Astrocyte (in vitro differentiated cells and primary cell): ENCODE data around the gene CD52.
A peak's percentile ranks its signal among the peaks of the same experiment; 100 is the strongest.

ENCODE experiments used
- CTCF ChIP-seq: IDR thresholded peaks from 2 replicates; pipeline ENCODE4 v1.5.1; 2011; ENCODE audit warnings: low read depth, mild to moderate bottlenecking, inconsistent platforms, low read length, moderate library complexity; ENCODE audit not compliant: insufficient read depth
- EZH2 ChIP-seq: IDR thresholded peaks from 2 replicates; pipeline ENCODE4 v1.6.1; 2012; ENCODE audit warnings: mild to moderate bottlenecking, low read length, inconsistent platforms; ENCODE audit not compliant: insufficient read depth

GRCh38 chr1:26359981-26360806, 42.4 kb downstream of the CD52 start:
- no peak for TF ChIP-seq CTCF
- peak; percentile 92 for TF ChIP-seq EZH2
